22Rv1 (cell line): ENCODE data around the gene GFPT1.

Source experiments
- ZFX ChIP-seq: fragments of 450-650 bp; IDR thresholded peaks from 2 replicates; pipeline ENCODE4 v1.6.1; 2017; ENCODE audit warnings: antibody characterized with exemption, borderline replicate concordance
- TF ChIP-seq, protein P1 (sequence below): fragments of 450-650 bp; IDR thresholded peaks from 2 replicates; pipeline ENCODE4 v1.5.1; 2017; ENCODE audit warnings: mild to moderate bottlenecking

DNA sequence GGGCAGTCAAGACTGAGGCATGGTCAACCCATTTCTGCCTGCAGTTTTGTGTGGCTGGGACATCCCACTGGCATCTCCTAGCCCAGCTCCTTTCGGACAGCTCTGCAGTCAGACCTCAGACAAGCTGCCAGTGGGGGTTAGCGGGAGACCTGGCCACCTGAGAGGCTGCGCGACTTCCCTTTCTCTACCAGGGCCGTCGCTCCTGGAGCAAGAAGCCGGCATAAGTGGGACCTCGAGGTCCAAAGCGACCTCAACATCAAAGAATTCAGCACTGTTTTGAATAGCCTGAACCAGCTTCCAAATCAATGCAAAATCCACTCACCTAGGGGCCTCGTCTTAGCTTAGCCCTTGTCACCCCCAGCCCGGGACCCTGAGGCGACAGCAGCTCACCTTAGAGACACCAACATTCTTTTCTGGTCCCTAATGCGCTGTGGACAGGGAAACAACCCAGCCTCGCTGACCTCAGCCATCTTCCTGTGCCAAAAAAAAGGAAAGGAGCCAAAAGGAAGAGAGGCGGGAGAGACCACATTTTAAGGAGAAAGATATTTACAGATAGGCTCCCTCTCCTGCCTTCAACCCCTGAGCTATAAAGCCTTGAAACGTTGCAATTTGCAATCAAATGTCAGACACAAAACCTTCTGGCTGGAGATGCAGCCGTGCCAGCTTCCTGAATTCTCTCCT lies 81.2 kb downstream of the GFPT1 start:
- TF ChIP-seq, protein P1, sequence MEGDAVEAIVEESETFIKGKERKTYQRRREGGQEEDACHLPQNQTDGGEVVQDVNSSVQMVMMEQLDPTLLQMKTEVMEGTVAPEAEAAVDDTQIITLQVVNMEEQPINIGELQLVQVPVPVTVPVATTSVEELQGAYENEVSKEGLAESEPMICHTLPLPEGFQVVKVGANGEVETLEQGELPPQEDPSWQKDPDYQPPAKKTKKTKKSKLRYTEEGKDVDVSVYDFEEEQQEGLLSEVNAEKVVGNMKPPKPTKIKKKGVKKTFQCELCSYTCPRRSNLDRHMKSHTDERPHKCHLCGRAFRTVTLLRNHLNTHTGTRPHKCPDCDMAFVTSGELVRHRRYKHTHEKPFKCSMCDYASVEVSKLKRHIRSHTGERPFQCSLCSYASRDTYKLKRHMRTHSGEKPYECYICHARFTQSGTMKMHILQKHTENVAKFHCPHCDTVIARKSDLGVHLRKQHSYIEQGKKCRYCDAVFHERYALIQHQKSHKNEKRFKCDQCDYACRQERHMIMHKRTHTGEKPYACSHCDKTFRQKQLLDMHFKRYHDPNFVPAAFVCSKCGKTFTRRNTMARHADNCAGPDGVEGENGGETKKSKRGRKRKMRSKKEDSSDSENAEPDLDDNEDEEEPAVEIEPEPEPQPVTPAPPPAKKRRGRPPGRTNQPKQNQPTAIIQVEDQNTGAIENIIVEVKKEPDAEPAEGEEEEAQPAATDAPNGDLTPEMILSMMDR, result no peak
- TF ChIP-seq ZFX, result no peak
